RWPE1 (cell line): ENCODE results near the gene GRIA1.

Experiments
- CTCF ChIA-PET: fragments of 350-600 bp; sonication (Branson Sonifier 250); formaldehyde crosslinking; extraction: SDS; loops from one replicate; lab custom pipeline; 2021; lab: Yijun Ruan, JAX
- POLR2A ChIA-PET: fragments of 400-600 bp; formaldehyde crosslinking; extraction: SDS; loops from one replicate; lab custom pipeline; 2020; ENCODE audit warnings: antibody characterized with exemption; ENCODE audit not compliant: low non-redundant PET; lab: Yijun Ruan, JAX
- DNase-seq: peaks from one replicate; pipeline ENCODE4 v3.0.0; 2012; ENCODE audit warnings: low spot score
- H3K27ac ChIP-seq: fragments of 450-650 bp; 2 replicates; pipeline ENCODE4 v1.5.1; 2017
- CTCF ChIP-seq: fragments of 450-650 bp; conservative IDR thresholded peaks from 2 replicates; pipeline ENCODE4 v1.5.1; 2017; ENCODE audit warnings: low read depth, mild to moderate bottlenecking

The GRIA1 gene

GRCh38 chr5:153504726-153505125 is 14.3 kb downstream of the GRIA1 start:
- H3K27ac ChIP-seq = no peak overlapping the region
- TF ChIP-seq CTCF = no peak
- POLR2A ChIA-PET = interaction anchor here (0.6 kb wide), 1 partner anchor 15 kb away, joined by 5 read pairs; no protein-coding TSS in a partner anchor
- no peak for DNase-seq
- CTCF ChIA-PET = no interaction called here

- DNase-seq = no peak
- ChIA-PET CTCF (no interaction called here), POLR2A (no interaction called here)
- TF ChIP-seq CTCF = no peak
- H3K27ac ChIP-seq = no peak overlapping the region
Observed at GRCh38 chr5:153508700-153509099, 18.2 kb downstream of the GRIA1 start.

- DNase-seq = no peak
- CTCF ChIA-PET = no interaction called here
- POLR2A ChIA-PET = no interaction called here
- no peak for TF ChIP-seq CTCF
- no peak overlapping the region for H3K27ac ChIP-seq
Observed at GRCh38 chr5:153511622-153512021, 21.2 kb downstream of the GRIA1 start.

- no peak overlapping the region for H3K27ac ChIP-seq
- TF ChIP-seq CTCF = no peak
- POLR2A ChIA-PET = no interaction called here
- no peak for DNase-seq
- CTCF ChIA-PET = no interaction called here
Observed at GRCh38 chr5:153513156-153513555, 22.7 kb downstream of the GRIA1 start.

- H3K27ac ChIP-seq = no peak overlapping the region
- ChIA-PET CTCF (interaction anchor here (0.7 kb wide), 1 partner anchor 248 kb away, joined by 3 read pairs; no protein-coding TSS in a partner anchor), POLR2A (no interaction called here)
- DNase-seq = no peak
- no peak for TF ChIP-seq CTCF
Observed at GRCh38 chr5:153515301-153515700, 24.8 kb downstream of the GRIA1 start.

GRCh38 chr5:153516504-153517240 is 26.2 kb downstream of the GRIA1 start:
- H3K27ac ChIP-seq = no peak overlapping the region
- no peak for DNase-seq
- POLR2A ChIA-PET = no interaction called here

More at GRCh38 chr5:153516504-153517240, 26.2 kb downstream of the GRIA1 start:
- CTCF ChIA-PET = interaction anchor here (0.6 kb wide), 1 partner anchor 422 kb away, joined by 3 read pairs; no protein-coding TSS in a partner anchor
- TF ChIP-seq CTCF = no peak
